ENCODE results near the gene AOPEP.

The AOPEP gene

DNA sequence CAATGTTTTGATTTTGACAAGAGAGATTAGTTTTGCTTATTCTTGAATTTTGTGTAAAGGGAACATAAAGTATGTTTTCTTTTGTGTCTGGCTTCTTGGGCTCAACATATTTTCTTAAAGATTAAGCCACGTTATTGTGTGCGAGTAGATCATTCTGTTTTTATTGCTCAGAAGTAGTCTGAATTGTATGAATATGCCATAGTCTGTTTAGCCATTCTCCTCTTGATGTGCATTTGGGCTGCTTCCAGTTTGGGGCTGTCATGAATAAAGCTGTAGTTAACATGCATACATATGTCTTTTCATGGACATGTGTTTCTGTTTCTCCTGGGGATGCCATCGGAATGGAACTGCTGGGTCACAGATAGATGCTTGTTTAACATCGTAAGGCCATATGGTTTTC lies 392.1 kb downstream of the AOPEP start:
- Histone ChIP-seq H3K27me3 (no peaks in the 10 kb centered on the region), H3K4me1 (peaks cover 0 to 57% (median 19%) of the 10 kb centered on the region in 4 donors), H3K9me3 (no peaks in the 10 kb centered on the region), H3K27ac (peak overlapping the region; percentile 43 to 53), H3K4me3 (no peak overlapping the region), H3K36me3 (peaks cover 0 to 9% (median 0%) of the 10 kb centered on the region in 3 donors)
- intact Hi-C loops (cut with DNase I; ENCODE audit: low total_unique reads), result no loop called here
- TF ChIP-seq, protein P1, sequence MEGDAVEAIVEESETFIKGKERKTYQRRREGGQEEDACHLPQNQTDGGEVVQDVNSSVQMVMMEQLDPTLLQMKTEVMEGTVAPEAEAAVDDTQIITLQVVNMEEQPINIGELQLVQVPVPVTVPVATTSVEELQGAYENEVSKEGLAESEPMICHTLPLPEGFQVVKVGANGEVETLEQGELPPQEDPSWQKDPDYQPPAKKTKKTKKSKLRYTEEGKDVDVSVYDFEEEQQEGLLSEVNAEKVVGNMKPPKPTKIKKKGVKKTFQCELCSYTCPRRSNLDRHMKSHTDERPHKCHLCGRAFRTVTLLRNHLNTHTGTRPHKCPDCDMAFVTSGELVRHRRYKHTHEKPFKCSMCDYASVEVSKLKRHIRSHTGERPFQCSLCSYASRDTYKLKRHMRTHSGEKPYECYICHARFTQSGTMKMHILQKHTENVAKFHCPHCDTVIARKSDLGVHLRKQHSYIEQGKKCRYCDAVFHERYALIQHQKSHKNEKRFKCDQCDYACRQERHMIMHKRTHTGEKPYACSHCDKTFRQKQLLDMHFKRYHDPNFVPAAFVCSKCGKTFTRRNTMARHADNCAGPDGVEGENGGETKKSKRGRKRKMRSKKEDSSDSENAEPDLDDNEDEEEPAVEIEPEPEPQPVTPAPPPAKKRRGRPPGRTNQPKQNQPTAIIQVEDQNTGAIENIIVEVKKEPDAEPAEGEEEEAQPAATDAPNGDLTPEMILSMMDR (IDR thresholded peaks at IDR 0.05), result no peak
- DNase-seq, result peak in 1 of 2 donors; percentile 21

GRCh38 chr9:95120781-95121370 lies 394.4 kb downstream of the AOPEP start:
- peaks cover 0 to 68% (median 22%) of the 10 kb centered on the region in 4 donors for H3K4me1 ChIP-seq
- no peaks in the 10 kb centered on the region for H3K27me3 ChIP-seq
- TF ChIP-seq, protein P1 (IDR thresholded peaks at IDR 0.05), result no peak
- H3K36me3 ChIP-seq, result no peaks in the 10 kb centered on the region
- H3K27ac ChIP-seq, result peak overlapping the region in 1 of 2 donors; percentile 43
- H3K4me3 ChIP-seq, result no peak overlapping the region
- intact Hi-C loops (cut with DNase I; ENCODE audit: low total_unique reads), result no loop called here
- H3K9me3 ChIP-seq, result no peaks in the 10 kb centered on the region
- DNase-seq, result peak in 1 of 2 donors; percentile 61

DNA sequence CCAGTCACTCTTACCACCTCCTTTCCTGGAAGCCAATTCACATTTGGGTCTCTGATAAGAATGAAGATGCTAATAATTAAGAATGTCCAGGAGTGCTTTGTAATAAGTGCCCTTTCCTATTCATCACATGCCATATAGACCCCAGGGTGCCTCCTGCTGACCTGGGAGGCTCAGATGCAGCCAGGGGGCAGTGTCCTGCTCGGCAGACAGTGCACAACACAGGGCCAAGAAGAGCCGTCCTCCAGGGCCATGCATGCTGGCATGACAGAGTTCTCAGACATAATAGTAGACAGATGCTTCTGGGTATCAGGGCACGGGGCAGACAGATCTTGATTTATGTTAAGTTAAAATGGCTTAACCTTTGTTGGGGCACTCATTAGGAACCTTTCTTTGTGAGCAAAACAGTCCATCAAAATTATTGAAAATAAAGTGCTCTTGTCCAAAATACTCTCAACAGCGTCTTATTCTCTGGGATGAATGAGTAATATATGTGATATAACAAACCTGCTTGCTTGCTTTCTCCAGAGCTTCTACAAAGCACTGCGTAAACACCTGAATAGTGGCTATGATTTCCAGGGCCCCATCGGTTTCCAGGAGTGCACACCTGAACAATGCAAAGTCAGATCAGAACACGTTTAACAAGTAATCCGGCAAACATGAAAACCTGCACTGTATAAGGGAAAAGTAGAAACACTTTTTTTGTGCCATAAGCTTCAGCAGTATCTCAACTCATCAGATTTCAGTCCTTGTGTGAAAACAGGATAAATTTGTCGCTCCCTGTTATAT lies 398.3 kb downstream of the AOPEP start:
- no peaks in the 10 kb centered on the region for H3K27me3 ChIP-seq
- no peak for DNase-seq
- no peaks in the 10 kb centered on the region for H3K36me3 ChIP-seq
- intact Hi-C loops (cut with DNase I; ENCODE audit: low total_unique reads), result loop anchor here (5.0 kb wide), 1 partner anchor 342 kb away; no protein-coding TSS in a partner anchor
- peak overlapping the region in 1 of 2 donors; percentile 70 for H3K27ac ChIP-seq
- H3K4me1 ChIP-seq, result peaks cover 0 to 51% (median 12%) of the 10 kb centered on the region in 4 donors
- TF ChIP-seq, protein P1 (IDR thresholded peaks at IDR 0.05), result peak in 1 of 2 experiments; percentile 9
- H3K9me3 ChIP-seq, result no peaks in the 10 kb centered on the region
- H3K4me3 ChIP-seq, result no peak overlapping the region

DNA sequence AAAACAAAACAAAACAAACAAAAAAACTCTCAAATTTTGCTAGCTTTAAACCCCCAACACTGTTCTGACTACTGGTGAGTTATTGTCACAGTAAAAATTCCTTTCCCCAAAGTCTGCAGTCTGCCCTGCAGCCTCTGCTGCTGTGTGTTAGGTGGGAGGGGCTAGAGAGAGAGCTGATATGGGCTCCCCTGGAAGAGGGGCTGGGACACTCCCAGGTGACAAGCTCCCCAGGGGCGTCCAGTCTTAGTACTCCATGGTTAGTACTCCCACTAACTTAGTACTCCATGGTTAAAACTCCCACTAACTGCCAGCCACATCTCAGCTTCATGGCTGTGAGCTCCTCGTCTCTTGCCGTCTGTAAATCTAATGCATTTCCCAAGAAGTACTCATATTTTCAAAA lies 399.2 kb downstream of the AOPEP start:
- DNase-seq, result no peak
- no peaks in the 10 kb centered on the region for H3K9me3 ChIP-seq
- H3K4me3 ChIP-seq, result no peak overlapping the region
- H3K4me1 ChIP-seq, result peaks cover 0 to 45% (median 12%) of the 10 kb centered on the region in 4 donors
- no peaks in the 10 kb centered on the region for H3K36me3 ChIP-seq
- H3K27ac ChIP-seq, result peak overlapping the region in 1 of 2 donors; percentile 70
- no peaks in the 10 kb centered on the region for H3K27me3 ChIP-seq
- TF ChIP-seq, protein P1 (IDR thresholded peaks at IDR 0.05), result no peak
- intact Hi-C loops (cut with DNase I; ENCODE audit: low total_unique reads), result loop anchor here (5.0 kb wide), 1 partner anchor 343 kb away; no protein-coding TSS in a partner anchor

GRCh38 chr9:95126739-95127138 lies 400.2 kb downstream of the AOPEP start:
- TF ChIP-seq, protein P1 (IDR thresholded peaks at IDR 0.05), result no peak
- intact Hi-C loops (cut with DNase I; ENCODE audit: low total_unique reads), result loop anchor here (5.0 kb wide), 1 partner anchor 344 kb away; no protein-coding TSS in a partner anchor
- Histone ChIP-seq H3K4me3 (peak overlapping the region; percentile 43 to 51), H3K27me3 (no peaks in the 10 kb centered on the region), H3K9me3 (no peaks in the 10 kb centered on the region), H3K36me3 (no peaks in the 10 kb centered on the region), H3K4me1 (peaks cover 0 to 38% (median 14%) of the 10 kb centered on the region in 4 donors), H3K27ac (peak overlapping the region; percentile 63 to 70)
- no peak for DNase-seq

Measured in tibial artery (tissue), 4 donors.